ENCODE results near the gene MNX1. TPM values are rescaled to one million over a fixed set of nuclear protein-coding genes. Genes with fewer than 3 reads are reported as not detected.

MNX1 gene
- total and polyA plus RNA-seq, 10 of the 15 experiments (the other 5 are each of a cell fraction or from before 2014, with no cell fraction given): 0.22 to 2.7 (median 1.3) TPM; not detected in 1

- SMC1A ChIA-PET (ENCODE audit: uncharacterized antibody, unreplicated experiment): no interaction called here
- POLR2A ChIA-PET: no interaction called here
- TF ChIP-seq STAT3 (IDR thresholded peaks at IDR 0.05; ENCODE audit: low read depth, low read length): no peak
- no peak for TF ChIP-seq ZNF217 (IDR thresholded peaks at IDR 0.05)
- TF ChIP-seq CEBPB (IDR thresholded peaks at IDR 0.05; ENCODE audit: borderline replicate concordance in 1 of 2, low read depth in 2 of 2, low read length in 2 of 2): no peak
- TF ChIP-seq, protein P1, sequence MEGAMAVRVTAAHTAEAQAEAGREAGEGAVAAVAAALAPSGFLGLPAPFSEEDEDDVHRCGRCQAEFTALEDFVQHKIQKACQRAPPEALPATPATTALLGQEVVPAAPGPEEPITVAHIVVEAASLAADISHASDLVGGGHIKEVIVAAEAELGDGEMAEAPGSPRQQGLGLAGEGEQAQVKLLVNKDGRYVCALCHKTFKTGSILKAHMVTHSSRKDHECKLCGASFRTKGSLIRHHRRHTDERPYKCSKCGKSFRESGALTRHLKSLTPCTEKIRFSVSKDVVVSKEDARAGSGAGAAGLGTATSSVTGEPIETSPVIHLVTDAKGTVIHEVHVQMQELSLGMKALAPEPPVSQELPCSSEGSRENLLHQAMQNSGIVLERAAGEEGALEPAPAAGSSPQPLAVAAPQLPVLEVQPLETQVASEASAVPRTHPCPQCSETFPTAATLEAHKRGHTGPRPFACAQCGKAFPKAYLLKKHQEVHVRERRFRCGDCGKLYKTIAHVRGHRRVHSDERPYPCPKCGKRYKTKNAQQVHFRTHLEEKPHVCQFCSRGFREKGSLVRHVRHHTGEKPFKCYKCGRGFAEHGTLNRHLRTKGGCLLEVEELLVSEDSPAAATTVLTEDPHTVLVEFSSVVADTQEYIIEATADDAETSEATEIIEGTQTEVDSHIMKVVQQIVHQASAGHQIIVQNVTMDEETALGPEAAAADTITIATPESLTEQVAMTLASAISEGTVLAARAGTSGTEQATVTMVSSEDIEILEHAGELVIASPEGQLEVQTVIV (IDR thresholded peaks at IDR 0.05; ENCODE audit: borderline replicate concordance, partially characterized antibody): no peak
- no peak for TF ChIP-seq SMAD1 (IDR thresholded peaks at IDR 0.05; ENCODE audit: low read depth, partially characterized antibody)
- no peak for TF ChIP-seq EED (IDR thresholded peaks at IDR 0.05; ENCODE audit: low read depth)
- TF ChIP-seq, protein P2, sequence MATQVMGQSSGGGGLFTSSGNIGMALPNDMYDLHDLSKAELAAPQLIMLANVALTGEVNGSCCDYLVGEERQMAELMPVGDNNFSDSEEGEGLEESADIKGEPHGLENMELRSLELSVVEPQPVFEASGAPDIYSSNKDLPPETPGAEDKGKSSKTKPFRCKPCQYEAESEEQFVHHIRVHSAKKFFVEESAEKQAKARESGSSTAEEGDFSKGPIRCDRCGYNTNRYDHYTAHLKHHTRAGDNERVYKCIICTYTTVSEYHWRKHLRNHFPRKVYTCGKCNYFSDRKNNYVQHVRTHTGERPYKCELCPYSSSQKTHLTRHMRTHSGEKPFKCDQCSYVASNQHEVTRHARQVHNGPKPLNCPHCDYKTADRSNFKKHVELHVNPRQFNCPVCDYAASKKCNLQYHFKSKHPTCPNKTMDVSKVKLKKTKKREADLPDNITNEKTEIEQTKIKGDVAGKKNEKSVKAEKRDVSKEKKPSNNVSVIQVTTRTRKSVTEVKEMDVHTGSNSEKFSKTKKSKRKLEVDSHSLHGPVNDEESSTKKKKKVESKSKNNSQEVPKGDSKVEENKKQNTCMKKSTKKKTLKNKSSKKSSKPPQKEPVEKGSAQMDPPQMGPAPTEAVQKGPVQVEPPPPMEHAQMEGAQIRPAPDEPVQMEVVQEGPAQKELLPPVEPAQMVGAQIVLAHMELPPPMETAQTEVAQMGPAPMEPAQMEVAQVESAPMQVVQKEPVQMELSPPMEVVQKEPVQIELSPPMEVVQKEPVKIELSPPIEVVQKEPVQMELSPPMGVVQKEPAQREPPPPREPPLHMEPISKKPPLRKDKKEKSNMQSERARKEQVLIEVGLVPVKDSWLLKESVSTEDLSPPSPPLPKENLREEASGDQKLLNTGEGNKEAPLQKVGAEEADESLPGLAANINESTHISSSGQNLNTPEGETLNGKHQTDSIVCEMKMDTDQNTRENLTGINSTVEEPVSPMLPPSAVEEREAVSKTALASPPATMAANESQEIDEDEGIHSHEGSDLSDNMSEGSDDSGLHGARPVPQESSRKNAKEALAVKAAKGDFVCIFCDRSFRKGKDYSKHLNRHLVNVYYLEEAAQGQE (IDR thresholded peaks at IDR 0.05; ENCODE audit: low read depth, low read length): no peak
- no peak for TF ChIP-seq POLR2A (IDR thresholded peaks at IDR 0.05; ENCODE audit: low read depth, low read length)
- TF ChIP-seq ZNF207 (IDR thresholded peaks at IDR 0.05; ENCODE audit: borderline replicate concordance): no peak
- TF ChIP-seq RBBP5 (conservative IDR thresholded peaks at IDR 0.05): no peak
- TF ChIP-seq, protein P3, sequence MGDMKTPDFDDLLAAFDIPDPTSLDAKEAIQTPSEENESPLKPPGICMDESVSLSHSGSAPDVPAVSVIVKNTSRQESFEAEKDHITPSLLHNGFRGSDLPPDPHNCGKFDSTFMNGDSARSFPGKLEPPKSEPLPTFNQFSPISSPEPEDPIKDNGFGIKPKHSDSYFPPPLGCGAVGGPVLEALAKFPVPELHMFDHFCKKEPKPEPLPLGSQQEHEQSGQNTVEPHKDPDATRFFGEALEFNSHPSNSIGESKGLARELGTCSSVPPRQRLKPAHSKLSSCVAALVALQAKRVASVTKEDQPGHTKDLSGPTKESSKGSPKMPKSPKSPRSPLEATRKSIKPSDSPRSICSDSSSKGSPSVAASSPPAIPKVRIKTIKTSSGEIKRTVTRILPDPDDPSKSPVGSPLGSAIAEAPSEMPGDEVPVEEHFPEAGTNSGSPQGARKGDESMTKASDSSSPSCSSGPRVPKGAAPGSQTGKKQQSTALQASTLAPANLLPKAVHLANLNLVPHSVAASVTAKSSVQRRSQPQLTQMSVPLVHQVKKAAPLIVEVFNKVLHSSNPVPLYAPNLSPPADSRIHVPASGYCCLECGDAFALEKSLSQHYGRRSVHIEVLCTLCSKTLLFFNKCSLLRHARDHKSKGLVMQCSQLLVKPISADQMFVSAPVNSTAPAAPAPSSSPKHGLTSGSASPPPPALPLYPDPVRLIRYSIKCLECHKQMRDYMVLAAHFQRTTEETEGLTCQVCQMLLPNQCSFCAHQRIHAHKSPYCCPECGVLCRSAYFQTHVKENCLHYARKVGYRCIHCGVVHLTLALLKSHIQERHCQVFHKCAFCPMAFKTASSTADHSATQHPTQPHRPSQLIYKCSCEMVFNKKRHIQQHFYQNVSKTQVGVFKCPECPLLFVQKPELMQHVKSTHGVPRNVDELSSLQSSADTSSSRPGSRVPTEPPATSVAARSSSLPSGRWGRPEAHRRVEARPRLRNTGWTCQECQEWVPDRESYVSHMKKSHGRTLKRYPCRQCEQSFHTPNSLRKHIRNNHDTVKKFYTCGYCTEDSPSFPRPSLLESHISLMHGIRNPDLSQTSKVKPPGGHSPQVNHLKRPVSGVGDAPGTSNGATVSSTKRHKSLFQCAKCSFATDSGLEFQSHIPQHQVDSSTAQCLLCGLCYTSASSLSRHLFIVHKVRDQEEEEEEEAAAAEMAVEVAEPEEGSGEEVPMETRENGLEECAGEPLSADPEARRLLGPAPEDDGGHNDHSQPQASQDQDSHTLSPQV (IDR thresholded peaks at IDR 0.05): no peak
- no peak for TF ChIP-seq KAT2A (conservative IDR thresholded peaks at IDR 0.05; ENCODE audit: control insufficient read depth, low read depth, low read length)
- TF ChIP-seq HDAC2 (IDR thresholded peaks at IDR 0.05): no peak
- no peak for TF ChIP-seq ZZZ3 (IDR thresholded peaks at IDR 0.05; ENCODE audit: control insufficient read depth, insufficient read length, low read depth)
- TF ChIP-seq HDGF (IDR thresholded peaks at IDR 0.05): no peak
Observed at GRCh38 chr7:157017603-157018327, 7.3 kb upstream of the MNX1 start.

More at GRCh38 chr7:157017603-157018327, 7.3 kb upstream of the MNX1 start:
- BruUV-seq (replicated peaks): no TSS peak
- peak overlapping the region; percentile 8 for H2AFZ ChIP-seq (ENCODE audit: control insufficient read depth, low read depth, low read length)
- H3K36me3 ChIP-seq (ENCODE audit: control insufficient read depth in 2 of 2, insufficient read depth in 2 of 2, low read length in 1 of 2): no peaks in the 10 kb centered on the region
- no peak overlapping the region for H3K4me3 ChIP-seq
- intact Hi-C loops (cut with micrococcal nuclease; ENCODE audit: unreplicated experiment): loop anchor here (10.0 kb wide), 2 partner anchors 123 to 337 kb away; partner anchors contain the start of gene LMBR1
- 17% methylated on average over 40 of the region's 48 CpGs for WGBS (ENCODE audit: insufficient coverage, insufficient replicate concordance, low lambda C conversion rate, missing lambda C conversion rate)
- DNase-seq (ENCODE audit: low read depth, low spot score) (no peak), FAIRE-seq (no peak), ATAC-seq (no peak)
- no peak overlapping the region for H3K9ac ChIP-seq (ENCODE audit: control insufficient read depth, insufficient read depth, low read length)
- peaks cover 16 to 18% of the 10 kb centered on the region in 2 experiments for H3K27me3 ChIP-seq (replicated peaks in 1 of 2; ENCODE audit: control insufficient read depth in 2 of 2, insufficient read depth in 2 of 2, low read length in 1 of 2)
- no peaks in the 10 kb centered on the region; the same call in 2 of the 3 replicates for H3K9me3 ChIP-seq (replicated peaks; ENCODE audit: control insufficient read depth, insufficient read depth, low read length)
- H3K27ac ChIP-seq (ENCODE audit: control insufficient read depth, insufficient read depth): no peak overlapping the region
- ChIA-PET CTCF (no interaction called here), RAD21 (ENCODE audit: unreplicated experiment) (no interaction called here)
- peak overlapping the region; percentile 50; the same call in 1 of the 2 replicates for H3K4me2 ChIP-seq (ENCODE audit: control insufficient read depth, insufficient read depth)
- peaks cover 34% of the 10 kb centered on the region for H3K4me1 ChIP-seq (ENCODE audit: control insufficient read depth, insufficient read depth, low read length)
- no peaks in the 10 kb centered on the region for H4K20me1 ChIP-seq (ENCODE audit: control insufficient read depth, insufficient read depth)
- H3K79me2 ChIP-seq (ENCODE audit: control insufficient read depth, insufficient read depth, low read length): no peaks in the 10 kb centered on the region
- in situ Hi-C loops (cut with MboI): no loop called here
